ENCODE results near the gene CLCN5.
A peak's percentile ranks its signal among the peaks of the same experiment; 100 is the strongest.

The CLCN5 gene

GRCh38 chrX:49934729-49935128 lies 12.3 kb downstream of the CLCN5 start:
- DNase-seq, result no peak

GRCh38 chrX:49947781-49948180 lies 25.4 kb downstream of the CLCN5 start:
- DNase-seq, result no peak

- DNase-seq, result no peak
Observed at GRCh38 chrX:49949961-49950360, 27.6 kb downstream of the CLCN5 start.

- DNase-seq, result no peak
Observed at GRCh38 chrX:49951524-49952193, 29.3 kb downstream of the CLCN5 start.

GRCh38 chrX:49956313-49956712 lies 33.9 kb downstream of the CLCN5 start:
- no peak for DNase-seq

GRCh38 chrX:49958727-49959485 lies 36.5 kb downstream of the CLCN5 start:
- DNase-seq, result no peak

GRCh38 chrX:49959602-49960001 lies 37.2 kb downstream of the CLCN5 start:
- DNase-seq, result no peak

- DNase-seq, result no peak
Observed at GRCh38 chrX:49960061-49960460, 37.7 kb downstream of the CLCN5 start.

GRCh38 chrX:49970674-49971073 lies 48.3 kb downstream of the CLCN5 start:
- DNase-seq, result no peak

- DNase-seq, result no peak
Observed at GRCh38 chrX:49972328-49972860, 50.0 kb downstream of the CLCN5 start.

- DNase-seq, result no peak
Observed at GRCh38 chrX:49976682-49977197, 54.3 kb downstream of the CLCN5 start.

GRCh38 chrX:49977319-49978090 lies 55.1 kb downstream of the CLCN5 start:
- DNase-seq, result peak; percentile 52

- DNase-seq, result no peak
Observed at GRCh38 chrX:49978176-49978575, 55.8 kb downstream of the CLCN5 start.

- DNase-seq, result no peak
Observed at GRCh38 chrX:49986058-49986457, 63.7 kb downstream of the CLCN5 start.

GRCh38 chrX:49987651-49988050 lies 65.3 kb downstream of the CLCN5 start:
- no peak for DNase-seq

- DNase-seq, result no peak
Observed at GRCh38 chrX:49988143-49988542, 65.7 kb downstream of the CLCN5 start.

GRCh38 chrX:49991758-49992157 lies 69.4 kb downstream of the CLCN5 start:
- DNase-seq, result peak; percentile 36

GRCh38 chrX:49992853-49993252 lies 70.5 kb downstream of the CLCN5 start:
- DNase-seq, result peak; percentile 36

- DNase-seq, result no peak
Observed at GRCh38 chrX:49993661-49994060, 71.3 kb downstream of the CLCN5 start.

- no peak for DNase-seq
Observed at GRCh38 chrX:49995107-49995731, 72.8 kb downstream of the CLCN5 start.

- DNase-seq, result no peak
Observed at GRCh38 chrX:49995795-49996455, 73.5 kb downstream of the CLCN5 start.

- no peak for DNase-seq
Observed at GRCh38 chrX:49996474-49996873, 74.1 kb downstream of the CLCN5 start.

Data from left hindlimb (tissue), 1 donor.